PFSK-1 (cell line): ENCODE results near the gene CHMP6.

Experiments
- FOXP2 ChIP-seq: optimal IDR thresholded peaks from 2 replicates; pipeline ENCODE3; 2011; ENCODE audit warnings: borderline replicate concordance, control low read depth, inconsistent platforms; ENCODE audit not compliant: insufficient read depth; ENCODE audit errors: extremely low read length, extremely low read depth
- POLR2AphosphoS5 ChIP-seq: IDR thresholded peaks from 2 replicates; pipeline ENCODE4 v1.6.1; 2012; ENCODE audit warnings: low read depth, mild to moderate bottlenecking, control low read depth, low read length, moderate library complexity
- SIN3A ChIP-seq: IDR thresholded peaks from 2 replicates; pipeline ENCODE4 v1.6.1; 2012; ENCODE audit warnings: mild to moderate bottlenecking, low read length, moderate library complexity, borderline replicate concordance; ENCODE audit not compliant: insufficient read depth
- TAF1 ChIP-seq: IDR thresholded peaks from 2 replicates; pipeline ENCODE4 v1.6.1; 2012; ENCODE audit warnings: low read length, control low read depth, borderline replicate concordance; ENCODE audit not compliant: insufficient read depth
- TF ChIP-seq, protein P1 (sequence below), 2 experiments: IDR thresholded peaks; 2 replicates each; pipeline versions ENCODE4 v1.6.1 to v1.8.0; 2011 to 2012; ENCODE audit warnings: low read depth in 2 of 2, low read length in 2 of 2, control low read depth in 1 of 2, inconsistent platforms in 1 of 2, mild to moderate bottlenecking in 1 of 2, moderate library complexity in 1 of 2; ENCODE audit not compliant: insufficient read depth in 1 of 2

CHMP6 gene

DNA sequence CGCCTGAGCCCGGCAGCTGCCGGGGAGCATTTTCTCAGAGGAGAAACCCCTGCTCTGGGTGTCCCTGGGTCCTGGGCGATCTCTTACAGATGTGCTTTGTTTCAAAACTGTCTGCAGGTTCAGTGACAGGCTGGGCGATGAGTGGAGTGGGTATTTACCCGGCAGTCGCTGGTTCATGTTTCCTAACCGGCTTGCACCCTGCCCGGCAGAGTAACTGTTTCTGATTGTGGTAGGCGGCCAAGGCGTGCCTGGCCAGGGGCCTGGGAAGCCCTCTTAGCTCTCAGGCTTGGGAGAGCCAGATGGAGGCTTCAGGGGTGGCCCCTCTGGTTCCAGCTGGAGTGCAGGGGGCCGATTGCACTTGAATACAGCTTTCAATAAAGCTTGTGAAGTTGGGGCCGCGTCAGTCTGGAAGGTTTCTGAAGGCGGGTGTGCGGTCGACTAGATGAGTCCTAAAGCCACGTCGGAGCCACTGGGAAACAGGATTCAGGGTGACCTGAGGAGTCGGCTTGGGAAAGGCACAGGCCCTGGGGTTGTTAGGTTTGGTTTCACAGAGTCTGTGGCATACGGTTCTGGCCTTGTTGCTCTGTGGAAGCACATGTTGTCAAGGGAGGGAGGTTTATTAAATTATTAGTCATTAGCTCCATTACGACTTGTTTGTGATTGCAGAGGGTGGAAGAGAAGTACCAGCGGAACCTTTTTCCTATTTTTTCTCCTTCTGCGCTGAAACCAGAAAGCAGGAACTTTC is 44.7 kb downstream of the CHMP6 start:
- TF ChIP-seq FOXP2 = no peak
- TF ChIP-seq SIN3A = peak; percentile 25; the same call in 1 of the 2 replicates

DNA sequence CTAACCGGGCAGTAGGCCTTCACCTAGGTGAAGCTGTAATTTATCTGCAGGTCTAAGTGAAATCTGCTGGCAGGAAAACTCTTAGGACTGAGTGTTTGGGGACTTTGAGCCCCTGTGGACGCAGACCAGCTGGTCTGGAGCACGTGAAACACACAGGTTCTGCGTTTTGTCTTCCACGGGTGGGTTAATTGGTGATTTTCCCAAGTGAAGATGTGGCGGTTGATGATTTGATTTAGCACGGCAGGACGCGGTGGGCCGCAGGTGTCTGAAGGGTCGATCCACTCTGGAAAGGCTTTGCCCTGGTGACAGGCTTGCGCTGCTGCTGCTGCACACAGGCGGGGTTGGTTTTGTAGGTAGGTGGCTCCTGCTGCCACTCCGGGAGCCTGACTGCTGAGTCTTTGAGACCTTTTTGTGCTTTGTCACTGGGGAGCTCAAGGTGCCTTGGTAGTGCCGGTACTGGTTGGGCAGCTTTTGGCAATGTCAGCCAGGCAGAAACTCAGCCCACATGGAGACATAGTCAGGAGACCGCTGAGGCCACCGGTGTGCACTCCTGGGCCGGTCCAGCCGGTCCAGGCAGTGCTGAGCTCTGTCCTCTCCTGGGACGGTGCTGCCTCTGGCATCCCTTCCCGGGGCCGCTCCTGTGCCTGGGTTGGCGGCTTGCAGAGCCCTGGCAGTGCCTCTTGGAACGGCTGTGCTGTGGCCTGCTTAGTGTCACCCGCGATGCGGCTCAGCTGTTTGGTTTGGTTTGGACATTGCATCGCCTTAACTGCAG is 45.6 kb downstream of the CHMP6 start:
- TF ChIP-seq FOXP2 = no peak
- TF ChIP-seq TAF1 = no peak
- TF ChIP-seq, protein P1, sequence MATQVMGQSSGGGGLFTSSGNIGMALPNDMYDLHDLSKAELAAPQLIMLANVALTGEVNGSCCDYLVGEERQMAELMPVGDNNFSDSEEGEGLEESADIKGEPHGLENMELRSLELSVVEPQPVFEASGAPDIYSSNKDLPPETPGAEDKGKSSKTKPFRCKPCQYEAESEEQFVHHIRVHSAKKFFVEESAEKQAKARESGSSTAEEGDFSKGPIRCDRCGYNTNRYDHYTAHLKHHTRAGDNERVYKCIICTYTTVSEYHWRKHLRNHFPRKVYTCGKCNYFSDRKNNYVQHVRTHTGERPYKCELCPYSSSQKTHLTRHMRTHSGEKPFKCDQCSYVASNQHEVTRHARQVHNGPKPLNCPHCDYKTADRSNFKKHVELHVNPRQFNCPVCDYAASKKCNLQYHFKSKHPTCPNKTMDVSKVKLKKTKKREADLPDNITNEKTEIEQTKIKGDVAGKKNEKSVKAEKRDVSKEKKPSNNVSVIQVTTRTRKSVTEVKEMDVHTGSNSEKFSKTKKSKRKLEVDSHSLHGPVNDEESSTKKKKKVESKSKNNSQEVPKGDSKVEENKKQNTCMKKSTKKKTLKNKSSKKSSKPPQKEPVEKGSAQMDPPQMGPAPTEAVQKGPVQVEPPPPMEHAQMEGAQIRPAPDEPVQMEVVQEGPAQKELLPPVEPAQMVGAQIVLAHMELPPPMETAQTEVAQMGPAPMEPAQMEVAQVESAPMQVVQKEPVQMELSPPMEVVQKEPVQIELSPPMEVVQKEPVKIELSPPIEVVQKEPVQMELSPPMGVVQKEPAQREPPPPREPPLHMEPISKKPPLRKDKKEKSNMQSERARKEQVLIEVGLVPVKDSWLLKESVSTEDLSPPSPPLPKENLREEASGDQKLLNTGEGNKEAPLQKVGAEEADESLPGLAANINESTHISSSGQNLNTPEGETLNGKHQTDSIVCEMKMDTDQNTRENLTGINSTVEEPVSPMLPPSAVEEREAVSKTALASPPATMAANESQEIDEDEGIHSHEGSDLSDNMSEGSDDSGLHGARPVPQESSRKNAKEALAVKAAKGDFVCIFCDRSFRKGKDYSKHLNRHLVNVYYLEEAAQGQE (IDR thresholded peaks at IDR 0.05; ENCODE audit: insufficient read depth in 1 of 2, low read depth in 2 of 2, low read length in 2 of 2) = no peak
- no peak for TF ChIP-seq SIN3A
- TF ChIP-seq POLR2AphosphoS5 = 0 out of 2 replicates have a peak, but pooled peaks have one; percentile 3

DNA sequence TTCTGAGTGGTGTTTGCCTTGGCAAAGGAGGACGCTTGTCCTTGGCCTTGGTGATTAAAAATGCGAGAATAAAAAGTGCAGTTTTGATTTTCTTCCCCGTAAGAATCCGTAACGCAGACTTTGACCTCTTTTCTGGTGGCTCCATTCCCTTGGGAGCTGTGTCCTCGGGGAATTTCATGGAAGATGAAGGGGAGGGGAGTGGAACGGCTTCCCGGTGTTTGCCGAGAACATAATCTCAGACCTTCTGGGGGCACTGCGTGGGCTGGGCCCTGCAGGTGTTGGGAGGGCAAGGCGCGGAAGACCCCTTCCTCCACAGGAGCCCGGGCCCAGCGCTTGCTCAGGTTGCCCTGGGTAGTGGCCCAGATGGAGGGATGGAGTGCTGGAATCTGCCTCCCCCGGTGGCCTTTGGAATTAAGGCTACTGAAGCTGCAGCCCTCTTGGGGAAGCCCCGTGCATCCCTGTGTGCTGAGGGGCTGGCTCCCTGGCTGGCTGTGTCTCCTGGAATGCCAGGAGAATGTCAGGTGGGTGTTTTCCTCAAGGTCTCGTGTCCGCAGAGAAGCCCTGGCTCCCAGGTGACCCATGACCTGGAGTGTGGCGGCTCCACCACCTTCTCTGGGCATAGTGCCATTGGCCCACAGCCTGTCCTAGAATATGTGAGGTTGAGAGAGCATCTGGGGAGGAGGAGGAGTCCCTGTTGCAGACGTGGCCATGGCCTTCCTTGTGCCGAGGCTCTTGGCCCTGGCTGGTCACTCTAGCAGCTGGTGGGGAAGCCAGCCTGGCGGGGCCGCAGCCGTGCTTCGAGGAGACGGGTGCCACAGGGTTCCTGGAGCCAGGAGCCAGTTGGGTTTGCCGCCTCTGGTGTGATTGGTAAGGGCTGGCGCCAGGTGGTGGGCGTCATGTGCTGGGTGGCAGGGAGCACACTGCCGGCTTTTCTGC is 46.4 kb downstream of the CHMP6 start:
- TF ChIP-seq FOXP2 (no peak), POLR2AphosphoS5 (peak; percentile 23; the same call in 1 of the 2 replicates)

DNA sequence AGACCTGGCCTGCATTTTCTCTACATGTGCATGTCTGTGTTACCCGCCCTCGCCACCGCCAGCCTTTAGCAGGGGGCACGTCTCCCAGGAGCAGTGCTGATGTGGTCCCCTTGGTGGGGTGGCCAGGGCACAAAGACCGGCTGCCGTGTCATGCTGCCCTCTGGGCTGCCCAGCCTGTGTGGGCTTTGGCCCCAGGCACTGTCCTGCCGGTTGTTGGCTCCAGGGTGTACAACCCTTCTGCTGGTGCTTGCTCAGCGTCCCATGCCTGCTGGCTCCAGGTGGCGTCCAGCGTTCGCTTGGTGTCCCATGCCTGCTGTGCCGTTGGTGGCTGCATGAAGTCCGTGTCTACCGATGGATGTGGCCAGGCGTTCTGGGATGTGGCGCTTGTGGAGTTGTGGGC is 47.5 kb downstream of the CHMP6 start:
- TF ChIP-seq FOXP2 (no peak), POLR2AphosphoS5 (no peak), TAF1 (no peak), SIN3A (no peak)
- TF ChIP-seq, protein P1 (IDR thresholded peaks at IDR 0.05; ENCODE audit: insufficient read depth in 1 of 2, low read depth in 2 of 2, low read length in 2 of 2) = no peak

DNA sequence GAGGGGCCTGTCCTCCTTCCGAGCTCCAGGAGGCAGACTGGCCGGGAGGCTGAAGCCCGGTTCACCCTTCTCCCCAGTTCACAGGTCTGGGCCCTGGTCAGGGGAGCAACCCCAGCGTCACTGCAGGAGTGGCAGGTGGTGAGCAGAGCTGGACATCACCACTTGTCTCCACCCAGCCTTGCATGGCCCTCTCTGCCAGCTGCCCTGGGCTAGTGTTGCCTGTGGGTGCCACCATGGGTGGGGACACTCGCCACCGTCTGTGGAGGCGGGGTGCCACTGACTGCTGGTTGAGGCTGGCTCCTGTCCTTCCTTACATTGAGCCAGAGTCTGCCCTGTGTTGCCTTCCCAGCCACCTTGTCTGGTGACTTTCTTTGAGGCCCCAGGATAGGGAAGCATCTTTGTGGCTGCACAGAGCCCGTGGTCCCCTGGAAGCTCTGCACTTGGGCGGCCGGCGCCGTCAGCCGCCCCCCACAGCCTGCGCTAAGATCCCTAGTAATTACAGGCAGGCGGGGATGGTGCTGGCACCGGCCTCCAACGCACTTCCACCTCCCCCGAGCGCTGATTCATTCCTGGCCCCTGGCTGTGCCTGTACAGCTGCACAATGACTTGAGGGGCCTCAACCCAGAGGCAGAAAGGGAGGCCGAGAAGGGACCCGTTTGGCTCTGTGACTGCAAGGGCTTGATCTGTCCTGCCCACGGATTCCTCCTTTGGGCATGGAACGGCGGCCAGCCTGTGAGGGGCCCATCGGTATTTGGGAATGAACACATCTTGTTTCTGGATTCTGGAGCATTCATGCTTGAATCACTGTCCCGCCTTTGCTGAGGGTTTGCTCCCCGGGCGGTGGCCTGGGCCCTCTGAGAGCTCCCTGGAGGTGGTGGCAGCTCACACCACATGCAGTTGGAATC is 48.5 kb downstream of the CHMP6 start:
- TF ChIP-seq TAF1 (no peak), FOXP2 (no peak), SIN3A (no peak), POLR2AphosphoS5 (no peak; the same call in 1 of the 2 replicates)
- TF ChIP-seq, protein P1 (IDR thresholded peaks at IDR 0.05; ENCODE audit: insufficient read depth in 1 of 2, low read depth in 2 of 2, low read length in 2 of 2) = no peak
